IgD-negative memory B cell (primary cell): ENCODE data around the gene POGK. TPM values are rescaled to one million over a fixed set of nuclear protein-coding genes. Genes with fewer than 3 reads are reported as not detected.

Source experiments
- H3K27ac Mint-ChIP-seq, 3 donors: one replicate each; pipeline ENCODE4 v1.8.0; 2020 to 2022; ENCODE audit warnings: mild to moderate bottlenecking in 3 of 3, mixed read lengths in 3 of 3, moderate library complexity in 1 of 3
- H3K27me3 Mint-ChIP-seq: one replicate; pipeline ENCODE4 v1.8.0; 2021; ENCODE audit warnings: mixed read lengths
- H3K36me3 Mint-ChIP-seq: one replicate; pipeline ENCODE4 v1.8.0; 2020; ENCODE audit warnings: mild to moderate bottlenecking, mixed read lengths
- H3K4me1 Mint-ChIP-seq, 3 donors: one replicate each; pipeline ENCODE4 v1.8.0; 2020 to 2022; ENCODE audit warnings: mixed read lengths in 3 of 3, mild to moderate bottlenecking in 1 of 3
- H3K4me3 Mint-ChIP-seq, 4 donors: one replicate each; pipeline ENCODE4 v1.8.0; 2020 to 2022; ENCODE audit warnings: mild to moderate bottlenecking in 4 of 4, mixed read lengths in 4 of 4, moderate library complexity in 3 of 4
- H3K9me3 Mint-ChIP-seq, 3 donors: one replicate each; pipeline ENCODE4 v1.8.0; 2020 to 2021; ENCODE audit warnings: mixed read lengths in 3 of 3, mild to moderate bottlenecking in 1 of 3
- polyA plus RNA-seq: library from polyadenylated mRNA; unstranded; fragments of 300-500 nt; fragmentation: Illumina TruSeq; gene quantifications from one replicate; pipeline ENCODE4 v1.2.3, GENCODE V29; 2021

POGK gene
- polyA plus RNA-seq, 1 donor from 2014 or later = 18.3 TPM

DNA sequence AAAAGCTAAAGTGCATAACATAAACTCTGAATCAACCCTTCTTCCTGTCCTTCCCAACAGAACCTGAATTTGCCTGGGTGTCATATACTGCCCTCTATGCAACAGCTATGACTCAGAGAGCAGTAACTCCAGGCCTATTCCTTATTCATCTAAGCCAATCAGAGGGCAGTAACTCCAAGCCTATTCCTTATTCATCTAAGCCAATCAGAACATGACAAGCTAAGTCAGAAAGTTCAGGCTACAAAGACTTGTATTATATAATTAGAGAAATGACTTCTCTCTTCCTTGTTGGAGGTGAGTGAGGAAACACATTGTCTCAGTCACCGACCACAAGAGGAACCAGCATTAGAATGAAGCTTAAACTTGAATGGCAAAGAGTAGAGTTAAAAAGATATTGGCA, 63.0 kb downstream of the POGK start:
- Mint-ChIP-seq H3K4me1 (peaks cover 8 to 24% (median 17%) of the 10 kb centered on the region in 3 donors), H3K36me3 (peaks cover 4% of the 10 kb centered on the region), H3K4me3 (no peak overlapping the region), H3K27me3 (peaks cover 6% of the 10 kb centered on the region), H3K9me3 (peaks cover 2 to 8% (median 7%) of the 10 kb centered on the region in 3 donors), H3K27ac (no peak overlapping the region)

DNA sequence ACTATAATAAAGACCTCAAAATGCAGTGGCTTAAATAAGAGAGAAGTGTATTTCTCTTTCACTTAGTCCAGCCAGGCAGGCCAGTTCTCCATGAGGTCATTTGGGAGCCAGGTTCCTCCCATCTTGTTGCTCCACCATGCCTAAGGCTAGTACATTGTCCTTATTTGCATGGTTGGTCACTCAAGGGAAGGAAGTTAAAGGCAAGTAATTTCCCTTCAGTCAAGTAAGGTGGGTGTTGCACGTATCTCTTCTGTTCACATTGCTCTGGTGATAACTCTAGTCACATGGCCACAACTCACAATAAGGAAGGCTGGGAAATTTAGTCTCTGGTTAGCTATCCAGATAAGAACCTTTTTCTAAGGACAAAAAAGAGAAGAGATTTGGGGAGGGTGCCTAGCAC, 64.0 kb downstream of the POGK start:
- no peak overlapping the region for H3K27ac Mint-ChIP-seq
- H3K4me3 Mint-ChIP-seq = no peak overlapping the region

DNA sequence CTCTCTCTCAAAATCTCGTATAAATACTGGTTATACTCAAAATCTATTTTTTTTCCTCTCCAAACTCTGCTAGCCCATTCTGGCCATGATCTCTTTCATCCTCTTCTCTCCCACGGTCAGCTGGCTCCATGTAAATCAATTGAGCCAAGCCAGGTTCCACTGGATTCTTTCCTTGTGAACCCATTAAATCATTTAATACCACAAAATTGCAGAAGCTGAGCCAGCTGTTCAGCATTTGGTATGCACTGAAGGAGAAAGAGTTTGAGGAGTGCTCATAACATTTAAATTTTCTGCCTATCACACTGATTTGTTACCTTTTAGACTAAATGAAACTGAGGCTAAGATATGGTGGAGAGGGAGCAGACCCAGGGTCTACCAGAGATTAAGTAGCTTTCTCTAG, 65.9 kb downstream of the POGK start:
- peaks cover 8 to 24% (median 20%) of the 10 kb centered on the region in 3 donors for H3K4me1 Mint-ChIP-seq
- H3K9me3 Mint-ChIP-seq = peaks cover 0 to 2% (median 0%) of the 10 kb centered on the region in 3 donors
- no peak overlapping the region for H3K4me3 Mint-ChIP-seq
- no peak overlapping the region for H3K27ac Mint-ChIP-seq
- H3K27me3 Mint-ChIP-seq = peaks cover 10% of the 10 kb centered on the region
- H3K36me3 Mint-ChIP-seq = no peaks in the 10 kb centered on the region

More for the DNA sequence above, 64.0 kb downstream of the POGK start:
- H3K4me1 Mint-ChIP-seq = peaks cover 8 to 24% (median 20%) of the 10 kb centered on the region in 3 donors
- H3K36me3 Mint-ChIP-seq = peaks cover 4% of the 10 kb centered on the region
- H3K27me3 Mint-ChIP-seq = peaks cover 7% of the 10 kb centered on the region
- H3K9me3 Mint-ChIP-seq = peaks cover 0 to 3% (median 2%) of the 10 kb centered on the region in 3 donors

DNA sequence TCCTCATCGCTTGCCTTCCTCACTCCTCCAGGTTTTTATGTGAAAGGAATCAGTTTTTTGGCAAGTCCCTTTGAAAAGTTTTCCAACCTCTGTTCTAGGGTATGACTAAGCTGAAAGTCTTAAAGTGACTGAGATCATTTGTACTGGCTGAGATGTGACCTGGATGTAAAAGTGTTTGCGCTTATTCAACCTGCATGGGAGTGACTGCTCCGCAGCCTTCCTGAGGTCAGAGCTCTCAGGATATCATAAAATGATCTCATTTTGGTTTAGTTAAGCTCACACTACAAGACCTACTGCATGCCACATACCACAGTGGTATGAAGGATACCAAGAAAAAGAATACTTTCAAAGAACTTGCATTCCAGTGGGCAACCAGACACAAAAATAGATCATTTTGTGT, 66.6 kb downstream of the POGK start:
- peaks cover 0 to 2% (median 0%) of the 10 kb centered on the region in 3 donors for H3K9me3 Mint-ChIP-seq
- peaks cover 9% of the 10 kb centered on the region for H3K27me3 Mint-ChIP-seq
- H3K4me3 Mint-ChIP-seq = no peak overlapping the region
- H3K36me3 Mint-ChIP-seq = no peaks in the 10 kb centered on the region
- no peak overlapping the region for H3K27ac Mint-ChIP-seq
- peaks cover 8 to 24% (median 22%) of the 10 kb centered on the region in 3 donors for H3K4me1 Mint-ChIP-seq

Other genes starting within 250 kb of the POGK start
- 14.6 TPM for gene TADA1, start 36.8 kb downstream of the POGK start, polyA plus RNA-seq
- gene ILDR2, start 136.1 kb downstream of the POGK start, polyA plus RNA-seq = not detected
- not detected for gene MAEL, start 149.8 kb downstream of the POGK start, polyA plus RNA-seq